Measurements from ENCODE around the gene ZKSCAN1.
"Not testable (repeated sequence)": the region's sequence is repeated elsewhere in the genome, so short reads cannot be mapped to it uniquely, and the experiment has no call there.

The ZKSCAN1 gene

GRCh38 chr7:100015232-100016214 is at the start of gene ZKSCAN1:
Gene ZKSCAN1, plus strand, starts transcription at chr7:100015596. Its CDS starts 7,911 bp downstream, at chr7:100023507.
- peak; percentile 85 to 90 for DNase-seq

- DNase-seq, result no peak
These were observed 46.1 kb upstream of the ZKSCAN1 start for GRCh38 chr7:99969298-99969697.

GRCh38 chr7:99969813-99970212 is 45.6 kb upstream of the ZKSCAN1 start:
- DNase-seq, result not testable (repeated sequence)

GRCh38 chr7:99971242-99971641 is 44.2 kb upstream of the ZKSCAN1 start:
- DNase-seq, result no peak

GRCh38 chr7:99973817-99974216 is 41.6 kb upstream of the ZKSCAN1 start:
- not testable (repeated sequence) for DNase-seq

- no peak for DNase-seq
These were observed 40.7 kb upstream of the ZKSCAN1 start for GRCh38 chr7:99974681-99975080.

- DNase-seq, result no peak
These were observed 39.4 kb upstream of the ZKSCAN1 start, which contains the start of gene AZGP1 for GRCh38 chr7:99975782-99976521. Gene AZGP1, minus strand, starts transcription at chr7:99976031. Its CDS starts 11 bp downstream, at chr7:99976020.

- no peak for DNase-seq
These were observed 38.8 kb upstream of the ZKSCAN1 start for GRCh38 chr7:99976626-99977025.

GRCh38 chr7:99979814-99980225 is 35.6 kb upstream of the ZKSCAN1 start:
- DNase-seq, result peak; percentile 20 to 46

GRCh38 chr7:99980448-99980872 is 34.9 kb upstream of the ZKSCAN1 start:
- DNase-seq, result not testable (repeated sequence)

GRCh38 chr7:99981066-99981465 is 34.3 kb upstream of the ZKSCAN1 start:
- not testable (repeated sequence) for DNase-seq

- DNase-seq, result no peak
These were observed 30.8 kb upstream of the ZKSCAN1 start for GRCh38 chr7:99984593-99984992.

- DNase-seq, result not testable (repeated sequence)
These were observed 28.1 kb upstream of the ZKSCAN1 start for GRCh38 chr7:99987306-99987705.

GRCh38 chr7:99987846-99988245 is 27.6 kb upstream of the ZKSCAN1 start:
- no peak for DNase-seq

GRCh38 chr7:99990460-99990852 is 24.9 kb upstream of the ZKSCAN1 start:
- DNase-seq, result peak; percentile 14 to 19

GRCh38 chr7:99991543-99991942 is 23.9 kb upstream of the ZKSCAN1 start:
- not testable (repeated sequence) for DNase-seq

GRCh38 chr7:99992330-99993038 is 22.9 kb upstream of the ZKSCAN1 start:
- no peak for DNase-seq

GRCh38 chr7:99994819-99995218 is 20.6 kb upstream of the ZKSCAN1 start:
- DNase-seq, result no peak

GRCh38 chr7:99996755-99997544 is 18.4 kb upstream of the ZKSCAN1 start:
- DNase-seq, result no peak

- DNase-seq, result peak; percentile 24 to 61
These were observed 17.8 kb upstream of the ZKSCAN1 start for GRCh38 chr7:99997545-99998137.

GRCh38 chr7:100000239-100000638 is 15.2 kb upstream of the ZKSCAN1 start:
- no peak for DNase-seq

Measured in NCI-H524 (cell line).